Thyroid gland (tissue), 4 donors: ENCODE measurements around the gene GUCY2C. TPM values are rescaled to one million over a fixed set of nuclear protein-coding genes. Genes with fewer than 3 reads are reported as not detected.

Experiments
- DNase-seq, 2 donors: peaks; one replicate each; pipeline ENCODE4 v3.0.0-alpha.2; 2019
- H3K27ac ChIP-seq, 3 donors: fragments of 200-600 bp; sonication (generic); 1 replicate in 2 of 3; 2 replicates in 1 of 3; pipeline ENCODE4 v1.5.1; 2016 to 2019; ENCODE audit warnings: mild to moderate bottlenecking in 1 of 3, moderate library complexity in 1 of 3
- H3K27me3 ChIP-seq: fragments of 200-600 bp; sonication (generic); one replicate; pipeline ENCODE4 v1.5.1; 2019
- H3K36me3 ChIP-seq, 2 donors: fragments of 200-600 bp; sonication (generic); one replicate each; pipeline ENCODE4 v1.5.1; 2016 to 2019
- H3K4me1 ChIP-seq, 2 donors: fragments of 200-600 bp; sonication (generic); one replicate each; pipeline ENCODE4 v1.5.1; 2017 to 2019
- H3K4me3 ChIP-seq, 3 donors: fragments of 200-600 bp; sonication (generic); replicated peaks in 1 of 3; 1 replicate in 2 of 3; 2 replicates in 1 of 3; pipeline ENCODE4 v1.5.1; 2016; ENCODE audit warnings: mild to moderate bottlenecking in 1 of 3
- H3K9me3 ChIP-seq: fragments of 200-600 bp; sonication (generic); one replicate; pipeline ENCODE4 v1.5.1; 2017
- POLR2A ChIP-seq, 2 donors: fragments of 450-650 bp; IDR thresholded peaks; one replicate each; pipeline ENCODE4 v1.6.1; 2017; ENCODE audit warnings: antibody characterized with exemption in 2 of 2, mild to moderate bottlenecking in 2 of 2, moderate library complexity in 1 of 2
- WGBS, 2 donors: methylation state at CpG; one replicate each; pipeline ENCODE4 v1.1.5; 2017; 5-methylcytosine and 5-hydroxymethylcytosine counted together
- intact Hi-C: fragments of 100-400 bp; cut with DNase I; formaldehyde crosslinking; loops from one replicate; pipeline ENCODE4 v1.15.1; 2023
- total RNA-seq, 4 donors: library from RNA; depleted of rRNA; stranded (reverse); fragments of >200 nt; gene quantifications; one replicate each; pipeline ENCODE4 v1.2.3, GENCODE V29; 2016
- TF ChIP-seq, protein P1 (sequence below), 6 experiments: fragments of 200-600 bp in 3 of 6; fragments of 450-650 bp in 3 of 6; sonication (generic) in 3 of 6; IDR thresholded peaks; one replicate each; pipeline ENCODE4 v1.5.1; 2016 to 2019; ENCODE audit warnings: antibody characterized with exemption in 6 of 6, mild to moderate bottlenecking in 2 of 6, inconsistent platforms in 1 of 6, moderate library complexity in 1 of 6

Gene GUCY2C
- total RNA-seq, 4 donors from 2014 or later: not detected

DNA sequence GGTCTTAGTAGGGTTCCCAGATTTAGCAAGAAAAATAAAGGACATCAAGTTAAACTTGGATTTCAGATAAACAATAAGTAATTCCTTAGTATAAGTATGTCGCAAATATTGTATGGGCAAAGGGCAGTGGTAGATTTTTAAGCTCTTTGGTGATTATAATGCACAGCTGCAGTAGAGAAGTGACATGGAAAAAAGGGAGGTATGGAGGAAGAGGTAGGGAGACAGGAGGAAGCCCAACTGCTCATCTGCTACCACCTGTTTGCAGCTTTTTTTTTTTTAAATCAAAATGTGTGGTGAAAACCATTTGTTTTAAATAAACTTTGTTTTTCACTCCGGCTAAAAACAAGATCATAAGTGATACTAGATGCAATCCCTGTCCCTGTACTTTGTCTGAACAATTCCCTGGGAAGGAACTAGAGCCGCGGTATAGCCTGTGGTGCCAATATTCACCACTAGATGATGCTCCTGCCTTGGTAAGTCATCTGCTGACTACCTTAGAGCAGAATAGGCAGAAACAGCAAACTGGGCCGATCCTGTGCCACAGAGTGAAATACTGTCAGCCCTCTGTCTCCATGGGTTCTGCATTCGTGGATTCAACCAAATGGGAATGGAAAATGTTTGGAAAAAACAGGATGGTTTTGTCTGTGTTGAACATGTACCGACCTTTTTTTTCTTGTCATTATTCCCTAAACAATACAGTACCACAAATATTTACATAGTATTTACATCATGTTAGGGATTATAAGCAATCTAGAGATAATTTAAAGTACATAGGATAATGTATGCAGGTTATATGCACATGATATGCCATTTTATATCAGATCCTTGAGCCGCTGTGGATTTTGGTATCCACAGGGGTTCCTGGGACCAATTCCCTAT, 66.3 kb downstream of the GUCY2C start:
- no peak overlapping the region for H3K4me3 ChIP-seq
- DNase-seq: peak; percentile 67 to 68
- 15 to 20% methylated on average over 8 of the region's 8 CpGs for WGBS, 2 donors
- H3K27ac ChIP-seq: no peak overlapping the region
- H3K27me3 ChIP-seq: no peaks in the 10 kb centered on the region
- H3K9me3 ChIP-seq: no peaks in the 10 kb centered on the region
- TF ChIP-seq POLR2A (IDR thresholded peaks at IDR 0.05): no peak
- TF ChIP-seq, protein P1, sequence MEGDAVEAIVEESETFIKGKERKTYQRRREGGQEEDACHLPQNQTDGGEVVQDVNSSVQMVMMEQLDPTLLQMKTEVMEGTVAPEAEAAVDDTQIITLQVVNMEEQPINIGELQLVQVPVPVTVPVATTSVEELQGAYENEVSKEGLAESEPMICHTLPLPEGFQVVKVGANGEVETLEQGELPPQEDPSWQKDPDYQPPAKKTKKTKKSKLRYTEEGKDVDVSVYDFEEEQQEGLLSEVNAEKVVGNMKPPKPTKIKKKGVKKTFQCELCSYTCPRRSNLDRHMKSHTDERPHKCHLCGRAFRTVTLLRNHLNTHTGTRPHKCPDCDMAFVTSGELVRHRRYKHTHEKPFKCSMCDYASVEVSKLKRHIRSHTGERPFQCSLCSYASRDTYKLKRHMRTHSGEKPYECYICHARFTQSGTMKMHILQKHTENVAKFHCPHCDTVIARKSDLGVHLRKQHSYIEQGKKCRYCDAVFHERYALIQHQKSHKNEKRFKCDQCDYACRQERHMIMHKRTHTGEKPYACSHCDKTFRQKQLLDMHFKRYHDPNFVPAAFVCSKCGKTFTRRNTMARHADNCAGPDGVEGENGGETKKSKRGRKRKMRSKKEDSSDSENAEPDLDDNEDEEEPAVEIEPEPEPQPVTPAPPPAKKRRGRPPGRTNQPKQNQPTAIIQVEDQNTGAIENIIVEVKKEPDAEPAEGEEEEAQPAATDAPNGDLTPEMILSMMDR (IDR thresholded peaks at IDR 0.05): peak; percentile 79 to 98 (median 96)
- no peaks in the 10 kb centered on the region for H3K4me1 ChIP-seq
- intact Hi-C loops: no loop called here
- no peaks in the 10 kb centered on the region for H3K36me3 ChIP-seq

DNA sequence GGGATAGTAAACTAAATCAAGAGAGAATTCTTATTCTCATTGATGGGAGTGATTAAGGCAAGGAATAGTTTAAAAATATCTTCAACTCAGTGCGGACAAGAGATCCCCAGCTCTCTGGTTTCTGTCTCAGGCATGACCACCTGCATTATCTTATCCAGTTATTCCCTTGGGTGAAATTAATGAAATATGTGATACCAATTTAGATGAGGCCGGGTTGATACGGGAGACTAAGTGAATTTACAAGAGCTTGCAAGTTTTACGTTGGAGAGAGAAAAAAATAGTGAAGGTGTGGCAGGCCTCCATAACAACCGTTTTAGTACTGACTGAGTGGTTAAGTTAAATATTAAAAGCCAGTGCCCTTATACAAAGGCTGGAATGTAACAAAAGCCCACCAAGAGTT, 67.6 kb downstream of the GUCY2C start:
- Histone ChIP-seq H3K27me3 (no peaks in the 10 kb centered on the region), H3K4me3 (no peak overlapping the region), H3K27ac (no peak overlapping the region), H3K9me3 (no peaks in the 10 kb centered on the region), H3K4me1 (no peaks in the 10 kb centered on the region), H3K36me3 (no peaks in the 10 kb centered on the region)
- intact Hi-C loops: no loop called here
- no peak for TF ChIP-seq POLR2A (IDR thresholded peaks at IDR 0.05)
- TF ChIP-seq, protein P1 (IDR thresholded peaks at IDR 0.05): no peak
- 81 to 84% methylated on average over 5 of the region's 5 CpGs for WGBS, 2 donors
- DNase-seq: no peak

DNA sequence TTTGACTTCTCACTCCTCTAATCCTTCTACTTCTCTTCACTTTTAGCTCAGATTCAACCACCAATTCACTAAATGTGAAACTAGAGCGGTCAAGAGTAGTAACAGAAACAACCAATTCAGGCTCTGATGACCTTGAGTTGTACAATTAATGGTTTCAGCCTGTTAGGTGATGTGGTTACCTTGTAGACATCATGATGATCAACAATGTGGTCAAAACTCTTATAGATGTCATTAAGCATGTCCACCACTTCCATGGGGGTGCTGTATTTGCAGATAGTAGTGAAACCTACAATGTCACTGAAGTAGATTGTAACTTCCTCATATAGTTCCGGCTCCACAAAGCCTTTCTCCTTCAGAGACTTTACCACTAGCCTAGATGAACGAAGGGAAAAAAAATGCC, 74.6 kb downstream of the GUCY2C start:
- Histone ChIP-seq H3K4me3 (no peak overlapping the region), H3K9me3 (no peaks in the 10 kb centered on the region), H3K27ac (no peak overlapping the region), H3K36me3 (no peaks in the 10 kb centered on the region), H3K27me3 (no peaks in the 10 kb centered on the region), H3K4me1 (no peaks in the 10 kb centered on the region)
- TF ChIP-seq, protein P1 (IDR thresholded peaks at IDR 0.05): no peak
- no peak for TF ChIP-seq POLR2A (IDR thresholded peaks at IDR 0.05)
- intact Hi-C loops: no loop called here
- DNase-seq: no peak
- 82 to 88% methylated on average over 3 of the region's 3 CpGs for WGBS, 2 donors

DNA sequence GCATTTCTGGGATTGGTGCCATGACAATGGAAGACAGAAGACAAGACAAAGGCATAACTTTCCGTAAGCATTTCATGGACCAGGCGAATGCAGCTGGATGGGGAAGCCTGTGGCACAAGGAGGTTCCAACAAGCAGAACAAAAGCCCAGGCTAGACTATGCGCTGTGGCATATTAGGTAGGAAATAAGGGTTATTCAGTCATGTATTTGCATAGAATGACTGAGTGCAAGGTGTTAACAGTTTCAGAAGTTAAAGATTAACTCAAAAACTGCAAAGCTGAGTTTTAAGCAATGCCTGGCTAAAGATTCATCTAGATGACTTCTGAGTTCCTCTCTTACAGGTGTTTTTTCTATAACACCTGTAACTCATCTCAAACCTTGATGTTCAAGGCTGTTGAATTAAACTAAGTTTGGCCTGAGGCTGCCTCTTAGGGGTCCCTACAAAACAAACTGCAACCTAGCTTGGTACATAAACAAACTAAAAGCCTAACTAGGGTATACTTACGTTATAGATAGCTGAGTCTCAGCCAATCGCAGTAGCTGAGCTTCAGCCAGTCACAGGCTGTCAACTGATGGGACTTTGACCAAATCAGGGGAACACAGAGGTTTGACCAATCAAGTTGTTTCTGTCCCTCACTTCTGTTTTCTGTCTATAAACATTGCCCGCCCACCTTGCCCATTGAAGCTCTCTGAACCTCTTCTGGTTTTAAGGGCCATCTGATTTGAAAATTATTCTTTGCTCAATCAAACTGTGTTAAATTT, 76.5 kb downstream of the GUCY2C start:
- 94 to 95% methylated on average over 6 of the region's 6 CpGs for WGBS, 2 donors
- no peaks in the 10 kb centered on the region for H3K9me3 ChIP-seq
- H3K36me3 ChIP-seq: no peaks in the 10 kb centered on the region
- intact Hi-C loops: no loop called here
- H3K4me3 ChIP-seq: no peak overlapping the region
- no peak for DNase-seq
- no peaks in the 10 kb centered on the region for H3K4me1 ChIP-seq
- TF ChIP-seq POLR2A (IDR thresholded peaks at IDR 0.05): no peak
- TF ChIP-seq, protein P1 (IDR thresholded peaks at IDR 0.05): no peak
- H3K27ac ChIP-seq: no peak overlapping the region
- H3K27me3 ChIP-seq: no peaks in the 10 kb centered on the region

DNA sequence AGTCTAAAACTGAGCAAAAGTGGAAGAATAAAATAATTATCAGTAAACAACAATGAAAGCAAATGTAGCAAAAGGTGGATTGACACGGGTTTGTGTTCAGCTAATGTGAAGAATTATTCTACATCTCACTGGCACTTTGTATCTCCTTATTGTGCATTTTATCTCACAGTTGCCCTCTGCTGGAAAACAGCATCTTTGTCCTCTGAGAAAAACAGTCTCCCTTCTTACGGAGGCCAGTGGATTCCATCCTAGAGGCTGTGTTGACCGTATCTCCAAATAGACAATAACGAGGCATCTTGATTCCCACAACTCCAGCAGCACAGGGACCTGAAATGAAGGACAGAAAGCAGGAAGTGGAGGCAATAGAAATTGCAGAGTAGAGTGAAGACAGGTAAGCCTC, 77.4 kb downstream of the GUCY2C start:
- H3K36me3 ChIP-seq: no peaks in the 10 kb centered on the region
- WGBS, 2 donors: 48 to 56% methylated on average over 4 of the region's 4 CpGs
- H3K9me3 ChIP-seq: no peaks in the 10 kb centered on the region
- no peak for DNase-seq
- intact Hi-C loops: no loop called here
- no peaks in the 10 kb centered on the region for H3K4me1 ChIP-seq
- H3K4me3 ChIP-seq: no peak overlapping the region
- no peaks in the 10 kb centered on the region for H3K27me3 ChIP-seq
- no peak overlapping the region for H3K27ac ChIP-seq
- TF ChIP-seq POLR2A (IDR thresholded peaks at IDR 0.05): no peak
- TF ChIP-seq, protein P1 (IDR thresholded peaks at IDR 0.05): peak in 3 of 6 experiments; percentile 24 to 47 (median 38)
